ENCODE results near the gene SUGCT. TPM values are rescaled to one million over a fixed set of nuclear protein-coding genes. Genes with fewer than 3 reads are reported as not detected.

Gene SUGCT
- total RNA-seq, 1 donor from 2014 or later, result 5.2 TPM

DNA sequence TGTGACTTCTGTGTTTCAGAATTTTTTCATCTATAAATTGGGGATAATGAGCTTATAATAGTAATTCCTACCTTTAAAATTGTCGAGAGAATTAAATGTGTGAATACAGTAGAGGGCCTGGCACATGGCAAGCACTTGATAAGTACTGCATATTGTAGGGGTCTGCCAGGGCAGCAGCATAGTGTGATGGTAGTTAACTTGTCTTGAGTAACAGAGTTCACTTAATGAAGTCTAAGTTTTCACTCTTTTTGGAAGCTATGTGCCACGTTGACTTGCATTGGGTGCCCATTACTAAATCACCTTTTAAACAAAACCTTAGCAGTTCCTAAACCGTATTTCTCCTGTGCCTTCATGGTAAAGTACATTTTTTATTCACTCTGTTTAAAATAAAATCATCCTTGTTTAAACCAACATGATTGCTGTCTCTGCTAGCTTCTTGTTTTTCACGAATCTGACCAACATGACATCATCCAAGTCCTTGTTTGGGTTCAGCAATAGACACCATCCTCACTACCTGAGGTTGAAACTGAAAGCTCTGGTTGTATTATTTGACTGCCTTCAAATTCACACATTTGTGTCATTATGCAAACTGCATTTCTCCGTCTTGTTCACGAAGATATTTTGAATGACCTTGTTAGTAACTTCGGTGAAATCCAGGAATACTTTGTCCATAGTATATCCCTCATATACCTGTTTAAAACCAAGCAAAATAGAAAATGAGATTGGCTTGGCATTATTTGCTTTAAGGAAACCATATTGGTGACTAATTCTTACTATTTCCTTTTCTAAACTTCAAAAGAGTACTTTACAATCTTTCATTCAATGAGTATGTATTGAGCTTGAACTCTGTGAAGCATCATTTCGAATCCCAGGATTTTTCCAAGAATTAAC is 340.2 kb downstream of the SUGCT start:
- DNase-seq, result no peak

GRCh38 chr7:40475681-40475982 is 340.8 kb downstream of the SUGCT start:
- no peak for DNase-seq

DNA sequence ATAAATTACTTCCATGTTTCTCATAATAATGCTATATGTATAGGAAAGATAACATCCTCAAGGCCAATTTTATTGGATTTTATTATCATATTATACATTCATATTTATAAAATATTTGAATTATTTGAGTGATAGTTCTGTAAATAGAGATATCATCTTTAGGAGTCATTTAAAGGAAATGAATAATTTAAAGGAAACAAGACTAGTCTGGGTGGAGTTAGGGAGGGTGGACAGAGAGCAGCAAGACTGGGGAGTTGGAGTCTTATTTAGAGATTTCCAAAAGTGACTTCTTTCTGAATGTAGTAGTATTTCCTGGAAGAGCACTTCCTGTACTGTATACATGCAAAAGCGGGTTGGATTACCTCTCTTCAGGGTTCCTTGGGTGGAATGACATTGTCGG is 342.3 kb downstream of the SUGCT start:
- no peak for DNase-seq

- no peak for DNase-seq
These were observed 348.0 kb downstream of the SUGCT start for GRCh38 chr7:40482845-40483244.

DNA sequence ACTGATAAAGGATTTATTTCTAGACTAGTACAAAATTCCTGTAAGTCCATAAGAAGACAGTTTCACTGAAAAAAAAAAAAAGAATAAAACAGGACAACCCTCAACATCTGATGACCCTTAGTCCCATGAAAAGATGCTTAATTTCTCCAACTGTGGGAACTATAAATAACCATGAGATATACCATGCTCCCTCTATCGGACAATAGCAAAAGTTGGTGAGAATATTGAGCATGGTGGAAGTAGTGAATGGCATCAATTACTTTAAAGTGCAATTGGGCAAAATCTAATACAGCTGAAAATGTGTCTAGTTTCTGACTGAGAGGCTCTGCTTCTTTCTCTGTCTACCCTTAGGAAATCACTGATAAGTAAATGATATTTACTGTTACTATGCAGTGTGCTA is 348.8 kb downstream of the SUGCT start:
- DNase-seq, result no peak

GRCh38 chr7:40489844-40490602 is 355.2 kb downstream of the SUGCT start:
- no peak for DNase-seq

- DNase-seq, result peak; percentile 57
These were observed 355.8 kb downstream of the SUGCT start for GRCh38 chr7:40490603-40490924.

- DNase-seq, result peak; percentile 7
These were observed 358.1 kb downstream of the SUGCT start for GRCh38 chr7:40492946-40493345.

GRCh38 chr7:40493609-40494051 is 358.8 kb downstream of the SUGCT start:
- peak; percentile 71 for DNase-seq

GRCh38 chr7:40498924-40499510 is 364.2 kb downstream of the SUGCT start:
- DNase-seq, result no peak

- no peak for DNase-seq
These were observed 364.9 kb downstream of the SUGCT start for GRCh38 chr7:40499718-40500117.

DNA sequence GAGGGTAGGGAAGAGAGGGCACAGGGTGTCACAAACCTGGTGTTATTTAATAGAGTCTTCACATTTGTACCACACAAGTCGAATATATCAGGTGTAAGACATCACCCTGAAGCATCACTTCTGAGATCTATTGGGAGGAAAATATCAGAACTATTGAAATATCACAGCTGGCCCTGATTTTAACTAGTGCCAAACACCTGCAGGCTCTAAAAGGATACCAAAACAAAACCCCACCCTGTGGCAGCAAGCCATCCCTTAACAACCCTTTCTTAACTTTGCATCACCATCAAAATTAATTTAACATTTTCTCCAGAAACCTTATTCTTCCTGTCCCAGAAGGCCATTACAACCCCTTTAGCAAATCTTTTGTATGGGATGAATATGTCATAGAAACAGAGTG is 365.4 kb downstream of the SUGCT start:
- DNase-seq, result no peak

GRCh38 chr7:40502359-40502758 is 367.6 kb downstream of the SUGCT start:
- DNase-seq, result no peak

DNA sequence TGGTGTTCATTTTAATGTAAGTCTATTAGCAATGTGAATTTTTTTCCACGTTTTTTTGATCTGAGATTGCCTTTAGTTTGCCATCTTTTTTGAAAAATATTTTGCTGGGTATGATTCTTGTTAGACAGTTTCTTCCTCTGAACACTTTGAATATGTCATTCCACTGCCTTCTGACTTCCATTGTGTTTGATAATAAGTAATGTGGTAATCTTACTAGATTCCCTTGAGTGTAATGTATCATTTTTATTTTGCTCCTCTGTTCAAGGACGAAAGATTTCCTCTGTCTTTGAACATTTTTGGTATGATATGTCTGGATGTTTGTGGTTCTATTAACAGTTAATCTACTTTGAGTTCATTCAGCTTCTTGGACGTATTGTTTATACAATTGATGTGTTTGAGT is 371.4 kb downstream of the SUGCT start:
- no peak for DNase-seq

DNA sequence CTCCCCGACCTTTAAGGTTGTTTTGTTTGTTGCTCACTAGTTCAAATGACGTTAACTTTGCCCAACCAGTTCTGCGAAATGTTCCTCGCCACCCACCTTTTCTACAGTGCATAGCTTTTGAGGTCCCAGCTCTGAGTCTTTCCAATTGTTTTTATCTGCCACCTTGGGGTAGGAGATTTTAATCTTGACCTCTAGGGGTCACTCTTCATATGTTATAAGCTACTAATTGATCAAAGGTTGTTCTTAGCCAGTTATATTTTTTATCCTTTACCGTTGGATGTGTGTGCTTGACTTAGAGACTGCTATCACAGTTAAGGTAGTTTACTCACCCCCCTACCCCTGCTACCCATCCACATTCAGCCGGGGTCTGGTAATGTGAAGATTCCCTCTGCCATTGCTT is 372.4 kb downstream of the SUGCT start:
- DNase-seq, result no peak

- DNase-seq, result no peak
These were observed 374.6 kb downstream of the SUGCT start for GRCh38 chr7:40509287-40509996.

GRCh38 chr7:40516376-40516775 is 381.6 kb downstream of the SUGCT start:
- no peak for DNase-seq

GRCh38 chr7:40519009-40519408 is 384.2 kb downstream of the SUGCT start:
- DNase-seq, result no peak

GRCh38 chr7:40520986-40521738 is 386.4 kb downstream of the SUGCT start:
- DNase-seq, result no peak

GRCh38 chr7:40525764-40526163 is 391.0 kb downstream of the SUGCT start:
- DNase-seq, result no peak

- peak; percentile 6 for DNase-seq
These were observed 392.3 kb downstream of the SUGCT start for GRCh38 chr7:40526951-40527715.

Measured in skin of body (tissue), 2 donors.